ENCODE results near the gene OR56B4. TPM values are rescaled to one million over a fixed set of nuclear protein-coding genes. Genes with fewer than 3 reads are reported as not detected.
"Not testable (repeated sequence)": the region's sequence is repeated elsewhere in the genome, so short reads cannot be mapped to it uniquely, and the experiment has no call there.

Gene OR56B4
- polyA plus RNA-seq, 1 donor from 2014 or later = not detected

- Histone ChIP-seq H3K79me2 (replicated peaks; ENCODE audit: insufficient read depth, low read length) (no peaks in the 10 kb centered on the region), H3F3A (ENCODE audit: insufficient read depth, low read length, poor library complexity, severe bottlenecking) (no peaks in the 10 kb centered on the region), H3K9ac (ENCODE audit: low read length) (no peak overlapping the region), H3K27ac (ENCODE audit: low read length) (no peak overlapping the region), H3K27me3 (ENCODE audit: insufficient read depth, low read depth, low read length) (no peaks in the 10 kb centered on the region), H3K9me2 (ENCODE audit: insufficient read depth, low read length) (no peaks in the 10 kb centered on the region), H4K20me1 (ENCODE audit: insufficient read depth) (no peaks in the 10 kb centered on the region), H3K4me3 (ENCODE audit: low read length) (no peak overlapping the region), H3K9me3 (ENCODE audit: low read length) (no peaks in the 10 kb centered on the region), H2AFZ (ENCODE audit: low read depth, low read length) (no peak overlapping the region), H3K36me3 (ENCODE audit: insufficient read depth, low read length) (no peaks in the 10 kb centered on the region), H3K4me2 (ENCODE audit: low read length) (no peak overlapping the region)
- TF ChIP-seq MXI1 (conservative IDR thresholded peaks at IDR 0.05; ENCODE audit: poor library complexity, severe bottlenecking) (no peak), EP300 (conservative IDR thresholded peaks at IDR 0.05; ENCODE audit: poor library complexity, severe bottlenecking) (no peak), POLR2AphosphoS5 (IDR thresholded peaks at IDR 0.05) (no peak), TAF1 (IDR thresholded peaks at IDR 0.05; ENCODE audit: low read depth) (no peak)
Measured at GRCh38 chr11:6067502-6067901, 40.0 kb upstream of the OR56B4 start.

GRCh38 chr11:6076443-6076842, 31.0 kb upstream of the OR56B4 start:
- not testable (repeated sequence) for H3K79me2 ChIP-seq (replicated peaks; ENCODE audit: insufficient read depth, low read length); H3F3A ChIP-seq (ENCODE audit: insufficient read depth, low read length, poor library complexity, severe bottlenecking); H2AFZ ChIP-seq (ENCODE audit: low read depth, low read length); H4K20me1 ChIP-seq (ENCODE audit: insufficient read depth); H3K4me2 ChIP-seq (ENCODE audit: low read length); H3K4me3 ChIP-seq (ENCODE audit: low read length); H3K27me3 ChIP-seq (ENCODE audit: insufficient read depth, low read depth, low read length); H3K9me2 ChIP-seq (ENCODE audit: insufficient read depth, low read length); H3K9me3 ChIP-seq (ENCODE audit: low read length); H3K27ac ChIP-seq (ENCODE audit: low read length); H3K36me3 ChIP-seq (ENCODE audit: insufficient read depth, low read length); H3K9ac ChIP-seq (ENCODE audit: low read length)

- no peak overlapping the region for H2AFZ ChIP-seq (ENCODE audit: low read depth, low read length)
- no peak overlapping the region for H3K4me3 ChIP-seq (ENCODE audit: low read length)
- no peak for TF ChIP-seq TAF1 (IDR thresholded peaks at IDR 0.05; ENCODE audit: low read depth)
- no peak for TF ChIP-seq RAD21 (conservative IDR thresholded peaks at IDR 0.05)
- no peak for TF ChIP-seq REST (IDR thresholded peaks at IDR 0.05; ENCODE audit: borderline replicate concordance)
- TF ChIP-seq EZH2 (IDR thresholded peaks at IDR 0.05; ENCODE audit: borderline replicate concordance, insufficient read depth, low read length, poor library complexity, severe bottlenecking) = no peak
- TF ChIP-seq SMC3 (conservative IDR thresholded peaks at IDR 0.05; ENCODE audit: poor library complexity) = no peak
- TF ChIP-seq CTCF (IDR thresholded peaks at IDR 0.05; ENCODE audit: poor library complexity, severe bottlenecking) = no peak
- TF ChIP-seq POLR2AphosphoS5 (IDR thresholded peaks at IDR 0.05) = no peak
- no peak for TF ChIP-seq EP300 (conservative IDR thresholded peaks at IDR 0.05; ENCODE audit: poor library complexity, severe bottlenecking)
- no peak for TF ChIP-seq MXI1 (conservative IDR thresholded peaks at IDR 0.05; ENCODE audit: poor library complexity, severe bottlenecking)
- no peak overlapping the region for H3K9ac ChIP-seq (ENCODE audit: low read length)
- H3F3A ChIP-seq (ENCODE audit: insufficient read depth, low read length, poor library complexity, severe bottlenecking) = no peaks in the 10 kb centered on the region
- no peaks in the 10 kb centered on the region for H3K79me2 ChIP-seq (replicated peaks; ENCODE audit: insufficient read depth, low read length)
- H3K27ac ChIP-seq (ENCODE audit: low read length) = no peak overlapping the region
- H3K9me3 ChIP-seq (ENCODE audit: low read length) = no peaks in the 10 kb centered on the region
- H3K9me2 ChIP-seq (ENCODE audit: insufficient read depth, low read length) = no peaks in the 10 kb centered on the region
- no peak overlapping the region for H3K4me2 ChIP-seq (ENCODE audit: low read length)
- H3K27me3 ChIP-seq (ENCODE audit: insufficient read depth, low read depth, low read length) = no peaks in the 10 kb centered on the region
- H4K20me1 ChIP-seq (ENCODE audit: insufficient read depth) = no peaks in the 10 kb centered on the region
- H3K36me3 ChIP-seq (ENCODE audit: insufficient read depth, low read length) = no peaks in the 10 kb centered on the region
Measured at GRCh38 chr11:6077723-6078122, 29.8 kb upstream of the OR56B4 start.

Measured in neural cell (in vitro differentiated cells).